NCI-H1417 treated with DMSO at 0.1 percent for 48 hours (cell line): ENCODE data around the gene SGPP2.
"Not testable (repeated sequence)": the region's sequence is repeated elsewhere in the genome, so short reads cannot be mapped to it uniquely, and the experiment has no call there.

Source experiments
- DNase-seq: peaks from one replicate; lab custom pipeline; 2025; lab: John Stamatoyannopoulos, UW

The SGPP2 gene

DNA sequence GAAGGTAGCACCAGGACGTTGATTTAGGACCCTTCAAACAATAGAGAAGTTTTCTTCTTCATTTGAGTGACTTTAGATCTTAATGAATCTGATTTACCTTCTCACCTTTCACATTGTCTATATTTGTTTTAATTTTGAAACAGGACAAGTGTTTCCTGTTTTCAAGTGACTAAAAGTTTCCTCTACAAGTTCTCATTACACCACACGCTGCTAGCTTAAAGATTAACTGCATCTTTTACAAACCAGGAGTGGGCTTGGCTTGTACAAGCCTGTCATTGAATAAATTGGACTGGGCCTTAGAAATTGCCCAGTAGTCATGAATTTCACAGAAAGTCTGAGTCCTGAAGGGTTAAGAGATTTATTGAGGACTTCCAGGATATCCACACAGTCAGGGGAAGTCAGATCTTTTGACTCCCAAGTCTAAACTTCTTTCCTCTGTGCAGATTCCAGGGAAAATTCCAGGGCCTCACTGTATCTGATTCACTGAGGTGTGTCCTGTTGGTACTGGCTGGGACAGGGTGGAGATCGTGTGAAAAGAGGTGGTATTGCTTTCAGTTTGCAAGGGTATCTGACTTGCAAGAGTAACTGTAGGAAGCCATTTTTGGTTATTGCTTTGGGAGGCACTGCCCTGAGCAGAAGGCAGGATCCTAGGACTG, 3.4 kb downstream of the SGPP2 start:
- no peak for DNase-seq

- no peak for DNase-seq
Observed at GRCh38 chr2:222430071-222430470, 5.7 kb downstream of the SGPP2 start.

DNA sequence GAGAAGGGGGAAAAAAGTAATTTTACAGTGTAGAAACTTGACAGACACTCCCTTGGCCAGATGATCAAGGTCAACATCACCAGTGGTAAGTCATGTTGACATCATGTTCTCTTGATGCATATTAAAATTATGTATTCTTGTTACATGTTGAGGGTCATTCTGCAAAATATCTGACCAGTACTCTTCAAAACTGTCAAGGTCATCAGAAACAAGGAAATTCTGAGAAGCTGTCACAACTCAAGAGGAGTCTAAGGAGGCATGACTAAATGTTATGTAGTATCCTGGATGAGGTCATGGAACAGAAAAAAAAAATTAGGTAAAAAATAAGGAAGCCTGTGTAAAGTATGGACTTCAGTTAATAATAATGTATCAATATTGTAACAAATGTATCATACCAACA, 6.3 kb downstream of the SGPP2 start:
- DNase-seq: no peak

DNA sequence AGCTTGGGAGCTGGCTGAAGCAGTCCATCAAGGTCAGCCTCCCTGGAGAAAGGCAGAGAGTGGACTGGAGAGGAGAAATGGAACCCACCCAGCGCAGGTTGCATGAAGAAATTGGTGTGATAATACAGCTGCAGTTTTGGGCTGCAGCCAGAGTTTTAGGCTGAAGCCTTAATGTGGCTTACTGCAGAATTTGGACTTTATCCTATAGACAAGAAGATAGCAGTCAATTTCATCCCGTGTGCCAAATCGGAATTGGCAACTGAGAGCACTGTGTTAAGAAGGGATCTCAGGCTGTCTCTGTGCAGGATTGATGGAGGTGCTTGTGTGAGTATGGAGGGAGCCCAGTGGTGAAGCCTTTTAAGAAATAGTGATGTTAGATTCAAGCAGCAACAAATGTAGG, 7.5 kb downstream of the SGPP2 start:
- no peak for DNase-seq

DNA sequence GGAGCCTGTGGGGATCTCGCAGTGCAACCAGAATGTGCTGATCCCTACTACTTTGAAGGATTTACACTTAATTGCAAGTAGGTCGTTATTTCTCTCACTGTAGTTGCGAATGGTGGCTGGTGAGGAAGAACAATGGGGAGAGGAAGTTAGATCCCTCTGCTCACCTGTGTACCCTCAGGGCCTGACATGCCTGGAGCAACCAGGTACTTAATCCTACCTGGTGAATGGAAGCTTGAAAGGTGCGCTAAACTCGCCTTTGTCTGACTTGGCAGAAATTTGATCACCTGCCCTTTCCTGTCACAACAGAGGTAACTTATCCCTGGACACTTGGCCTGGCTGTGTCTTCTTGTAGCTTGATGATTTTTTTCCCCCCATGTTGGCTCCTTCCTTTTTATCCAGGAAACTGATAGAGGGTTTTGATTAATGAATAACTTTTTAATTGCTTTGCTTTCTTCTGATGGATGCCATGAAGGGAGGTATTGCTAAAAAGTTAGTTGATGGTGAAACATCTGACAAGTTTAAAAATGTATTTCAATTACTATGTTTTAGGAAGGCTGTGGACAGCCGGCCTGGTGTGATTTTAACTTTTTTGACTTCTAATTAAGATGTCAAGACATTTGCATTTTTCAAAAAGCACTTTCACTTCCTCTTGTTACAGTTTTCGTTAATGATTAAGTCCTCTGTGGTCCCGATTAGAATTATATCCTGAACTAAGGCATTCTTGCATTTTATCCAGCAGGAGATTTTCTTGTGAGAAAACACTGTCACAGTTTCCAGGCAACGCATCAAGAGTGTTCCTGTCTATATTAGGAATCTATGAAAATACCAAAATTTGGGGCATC, 9.2 kb downstream of the SGPP2 start:
- peak; percentile 29 for DNase-seq

DNA sequence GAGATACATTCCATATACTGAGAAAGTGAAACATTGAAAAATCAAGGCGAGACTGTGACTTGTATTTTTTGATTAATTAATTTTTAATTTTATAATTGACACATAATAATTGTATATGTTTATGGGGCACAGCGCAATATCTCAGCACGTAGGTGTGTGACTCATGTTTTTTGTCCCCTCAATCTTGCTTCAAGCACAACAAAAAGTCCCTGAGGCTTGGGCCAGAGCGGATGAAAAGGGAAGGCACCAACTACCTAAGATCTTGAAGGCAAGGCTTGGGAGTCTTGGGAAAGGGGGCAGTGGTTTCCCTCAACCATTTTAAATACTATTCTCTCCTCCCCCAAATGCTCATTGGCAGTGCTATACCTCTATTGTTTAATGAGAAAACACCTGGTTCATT, 9.9 kb downstream of the SGPP2 start:
- no peak for DNase-seq

DNA sequence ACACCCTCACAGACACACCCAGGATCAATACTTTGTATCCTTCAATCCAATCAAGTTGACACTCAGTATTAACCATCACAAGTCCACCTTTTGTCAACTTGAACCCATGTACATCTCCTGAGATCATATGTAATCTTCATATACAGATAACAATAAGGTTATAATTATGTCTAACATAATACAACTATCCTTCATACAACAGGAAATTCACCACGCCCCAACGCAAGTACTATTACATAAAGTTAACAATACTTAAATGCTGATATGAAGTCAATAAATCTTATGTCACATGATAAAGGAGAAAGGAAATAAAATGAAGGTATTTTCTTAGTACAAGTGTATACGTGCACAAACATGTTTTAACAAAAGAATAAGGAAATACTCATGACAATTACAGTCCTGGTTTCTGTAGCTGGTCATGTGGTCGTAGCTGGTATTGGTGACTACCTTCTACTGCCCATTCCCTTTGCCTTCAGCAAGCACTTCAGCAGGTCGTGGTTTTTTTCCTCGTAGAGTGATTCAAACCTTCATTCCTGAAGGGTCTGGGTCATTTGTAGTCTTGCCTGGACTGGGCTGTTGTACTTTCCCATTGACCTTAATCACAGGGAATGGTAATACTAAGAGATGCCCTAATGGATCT, 11.2 kb downstream of the SGPP2 start:
- not testable (repeated sequence) for DNase-seq

- no peak for DNase-seq
Observed at GRCh38 chr2:222436040-222436413, 11.7 kb downstream of the SGPP2 start.

DNA sequence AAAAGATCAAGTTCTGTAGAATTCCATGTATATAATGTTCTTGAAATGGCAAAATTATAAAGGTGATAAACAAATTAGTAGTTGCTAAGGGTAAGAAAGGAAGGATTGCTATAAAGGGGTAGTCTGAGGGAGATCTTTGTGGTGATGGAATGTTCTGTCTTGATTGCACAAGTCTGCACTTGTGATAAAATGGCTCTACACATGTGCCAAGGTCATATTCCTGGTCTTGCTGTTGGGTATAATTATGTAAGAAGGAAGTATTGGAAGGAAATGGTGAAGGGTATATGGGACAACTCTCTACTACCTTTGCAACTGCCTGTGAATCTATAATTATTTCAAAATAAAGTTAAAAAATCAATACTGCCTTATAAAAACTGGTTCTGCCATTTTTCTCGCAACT, 15.3 kb downstream of the SGPP2 start:
- no peak for DNase-seq

- DNase-seq: no peak
Observed at GRCh38 chr2:222440673-222441422, 16.5 kb downstream of the SGPP2 start.

- no peak for DNase-seq
Observed at GRCh38 chr2:222442665-222443064, 18.3 kb downstream of the SGPP2 start.

DNA sequence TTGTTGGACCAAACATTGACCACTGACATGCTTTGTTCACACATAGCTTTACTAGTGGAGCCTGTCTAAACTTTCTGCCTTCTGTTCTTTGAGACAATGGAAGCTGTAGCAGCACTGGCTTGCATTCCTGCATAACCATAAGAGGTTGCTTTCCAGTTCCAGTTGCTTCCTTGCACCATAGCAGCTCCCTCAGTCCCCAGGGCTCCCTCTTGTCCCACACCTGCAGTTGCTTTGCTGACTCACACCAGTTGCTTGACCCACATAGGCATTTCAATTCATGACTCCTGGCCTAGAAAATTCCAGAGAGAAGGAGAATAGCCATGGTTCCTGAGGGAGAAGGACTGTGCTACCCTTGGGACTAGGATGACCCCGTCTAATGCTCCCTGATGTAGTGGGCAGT, 20.9 kb downstream of the SGPP2 start:
- DNase-seq: no peak

GRCh38 chr2:222447131-222447530, 22.8 kb downstream of the SGPP2 start:
- DNase-seq: no peak

DNA sequence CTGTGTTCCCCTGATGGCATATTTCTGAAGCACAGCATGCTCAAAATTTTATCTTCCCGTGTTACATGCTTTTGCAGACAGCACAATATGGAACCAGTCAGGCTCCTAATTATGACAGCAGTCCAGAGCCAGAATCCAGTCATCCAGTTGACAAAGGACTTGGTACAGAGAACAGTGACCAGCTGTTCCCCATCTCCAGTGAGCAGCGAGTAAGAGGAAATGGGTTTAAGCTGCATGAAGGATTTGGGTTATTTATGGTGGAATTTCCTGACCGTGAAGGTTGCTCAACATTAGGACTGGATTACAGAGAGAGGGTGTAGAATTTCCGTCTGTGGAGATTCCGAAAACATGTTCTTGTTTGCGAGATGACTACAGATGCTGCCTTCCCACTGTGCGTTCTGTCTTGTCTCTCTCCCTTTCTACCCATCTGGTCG, 24.4 kb downstream of the SGPP2 start:
- DNase-seq: no peak

DNA sequence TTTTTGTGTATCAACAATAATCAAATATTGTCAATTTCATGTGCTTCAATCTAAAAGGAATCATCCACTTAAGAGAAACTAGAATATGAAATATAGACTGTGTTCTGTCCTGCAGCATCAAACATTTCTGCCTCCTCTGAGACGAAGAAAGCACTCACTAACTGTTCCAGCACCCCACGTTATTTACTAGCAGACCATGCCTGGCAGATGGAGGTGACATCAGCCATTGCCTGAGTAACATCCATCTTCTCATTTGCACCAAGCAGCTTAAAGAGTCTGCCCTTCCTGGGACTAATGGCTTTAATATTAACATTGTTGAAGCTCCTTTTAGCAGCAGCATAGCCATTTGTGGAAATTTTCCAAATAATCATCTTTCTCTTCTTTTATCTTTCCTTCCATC, 25.7 kb downstream of the SGPP2 start:
- no peak for DNase-seq

GRCh38 chr2:222451224-222451674, 26.9 kb downstream of the SGPP2 start:
- DNase-seq: no peak

GRCh38 chr2:222452422-222452950, 28.1 kb downstream of the SGPP2 start:
- DNase-seq: no peak

GRCh38 chr2:222456479-222457077, 32.2 kb downstream of the SGPP2 start:
- DNase-seq: no peak

DNA sequence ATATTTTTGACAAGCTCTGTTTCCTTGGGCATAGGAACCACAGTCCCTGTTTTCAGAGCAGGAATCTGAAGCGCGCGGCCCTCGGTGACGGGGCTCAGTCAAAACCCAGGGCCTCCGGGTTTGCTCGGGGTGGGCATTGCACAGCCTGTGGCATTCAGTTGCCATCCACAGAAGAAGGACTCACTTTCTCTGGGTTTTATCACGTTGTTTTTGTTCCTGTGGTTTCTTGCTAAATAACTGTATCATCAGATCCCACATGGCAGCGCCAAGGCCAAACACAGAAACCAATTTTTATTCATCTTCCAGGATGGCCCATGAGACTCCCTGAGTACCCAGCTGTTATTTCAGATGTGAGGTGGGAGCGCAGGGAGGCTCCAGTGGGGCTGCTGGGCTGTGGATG, 35.6 kb downstream of the SGPP2 start:
- no peak for DNase-seq

DNA sequence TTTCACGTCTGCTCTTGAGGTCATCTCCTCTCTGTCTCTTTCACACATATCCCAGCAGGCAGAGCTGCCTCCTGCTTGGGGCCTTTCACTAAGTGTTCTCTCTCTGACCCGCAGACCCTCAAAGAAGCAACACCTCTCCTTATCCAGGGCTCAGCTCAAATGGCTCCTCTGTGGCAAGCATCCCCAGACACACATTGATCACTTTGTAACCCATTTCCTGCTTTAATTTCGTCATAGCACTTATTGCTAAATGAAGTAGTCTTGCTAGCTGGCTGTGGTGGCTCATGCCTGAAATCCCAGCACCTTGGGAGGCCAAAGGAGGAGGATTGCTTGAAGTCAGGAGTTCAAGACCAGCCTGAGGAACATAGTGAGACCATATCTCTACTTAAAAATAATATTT, 41.4 kb downstream of the SGPP2 start:
- no peak for DNase-seq

DNA sequence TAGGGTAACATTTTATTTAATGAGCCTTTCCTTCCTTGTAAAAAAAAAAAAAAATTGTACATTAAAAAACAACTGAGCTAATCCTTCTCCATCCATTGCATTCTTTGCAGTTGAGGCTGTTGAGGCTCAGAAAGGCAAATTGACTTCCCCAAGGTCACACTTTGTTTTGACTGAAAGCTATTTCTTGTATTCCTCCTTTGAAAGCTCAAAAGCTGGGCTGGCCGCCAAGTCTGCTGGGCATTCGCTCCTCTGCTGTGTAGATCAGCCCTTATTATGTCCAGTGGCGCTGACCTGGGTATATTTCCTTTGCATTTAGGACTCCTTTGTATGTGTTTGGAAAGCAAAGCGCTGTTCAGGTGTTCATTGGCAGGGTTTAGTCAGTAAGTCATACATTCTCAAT, 44.0 kb downstream of the SGPP2 start:
- DNase-seq: no peak
